ENCODE measurements around the gene CPTP. TPM values are rescaled to one million over a fixed set of nuclear protein-coding genes. Genes with fewer than 3 reads are reported as not detected.

Gene CPTP
- polyA plus RNA-seq, 1 experiment: 7.1 TPM

- H3K27ac ChIP-seq (ENCODE audit: low read depth, low read length): peak overlapping the region; percentile 52
- H3K9me3 ChIP-seq (ENCODE audit: control insufficient read depth, insufficient read depth, low read length): peaks cover 4% of the 10 kb centered on the region; the same call in 1 of the 2 replicates
- TF ChIP-seq CTCF (IDR thresholded peaks at IDR 0.05; ENCODE audit: low read depth, low read length): no peak
- ChIA-PET POLR2A (interaction anchor here (0.6 to 2.2 kb wide), 14 partner anchors 11 to 194 kb away, joined by 3 to 16 read pairs (median 6); partner anchors contain the start of genes ATAD3A, CCNL2, MRPL20 and MXRA8), CTCF (interaction anchor here (1.0 kb wide), 1 partner anchor 9 kb away, joined by 3 read pairs; no protein-coding TSS in a partner anchor)
- H3K27me3 ChIP-seq (ENCODE audit: control insufficient read depth, insufficient read depth, low read length): no peaks in the 10 kb centered on the region
- H3K4me3 ChIP-seq (ENCODE audit: low read depth, low read length): peak overlapping the region; percentile 83
- DNase-seq (ENCODE audit: low read depth, low spot score): no peak
Measured at GRCh38 chr1:1374589-1374928, 50.0 kb downstream of the CPTP start.

- H3K9me3 ChIP-seq (ENCODE audit: control insufficient read depth, insufficient read depth, low read length): peaks cover 4% of the 10 kb centered on the region; the same call in 1 of the 2 replicates
- peak; percentile 47 for TF ChIP-seq CTCF (IDR thresholded peaks at IDR 0.05; ENCODE audit: low read depth, low read length)
- CTCF ChIA-PET: interaction anchor here (0.5 kb wide), 1 partner anchor 66 kb away, joined by 3 read pairs; no protein-coding TSS in a partner anchor
- peak; percentile 100 for DNase-seq (ENCODE audit: low read depth, low spot score)
- peak within 1 kb of the TSS; percentile 83 for H3K4me3 ChIP-seq (ENCODE audit: low read depth, low read length)
- no peaks in the 10 kb centered on the region for H3K27me3 ChIP-seq (ENCODE audit: control insufficient read depth, insufficient read depth, low read length)
- POLR2A ChIA-PET: interaction anchor here (0.6 to 2.2 kb wide), 22 partner anchors 10 to 195 kb away, joined by 3 to 16 read pairs (median 4); partner anchors contain the start of genes ATAD3A, CCNL2, MRPL20 and MXRA8
- peak within 1 kb of the TSS; percentile 85 for H3K27ac ChIP-seq (ENCODE audit: low read depth, low read length)
Measured at GRCh38 chr1:1374929-1375662, 50.5 kb downstream of the CPTP start, which contains the start of gene AURKAIP1. Gene AURKAIP1 (minus strand): TSS chr1:1375207. CDS start chr1:1374756, 451 bp downstream.

GRCh38 chr1:1376551-1377226, 52.1 kb downstream of the CPTP start:
- Histone ChIP-seq H3K27ac (ENCODE audit: low read depth, low read length) (no peak overlapping the region), H3K4me3 (ENCODE audit: low read depth, low read length) (no peak overlapping the region), H3K9me3 (ENCODE audit: control insufficient read depth, insufficient read depth, low read length) (peaks cover 4% of the 10 kb centered on the region; the same call in 1 of the 2 replicates), H3K27me3 (ENCODE audit: control insufficient read depth, insufficient read depth, low read length) (no peaks in the 10 kb centered on the region)
- DNase-seq (ENCODE audit: low read depth, low spot score): no peak
- ChIA-PET POLR2A (no interaction called here), CTCF (no interaction called here)
- TF ChIP-seq CTCF (IDR thresholded peaks at IDR 0.05; ENCODE audit: low read depth, low read length): no peak

GRCh38 chr1:1377540-1378205, 53.1 kb downstream of the CPTP start:
- Histone ChIP-seq H3K9me3 (ENCODE audit: control insufficient read depth, insufficient read depth, low read length) (peaks cover 4% of the 10 kb centered on the region; the same call in 1 of the 2 replicates), H3K27ac (ENCODE audit: low read depth, low read length) (no peak overlapping the region), H3K27me3 (ENCODE audit: control insufficient read depth, insufficient read depth, low read length) (no peaks in the 10 kb centered on the region), H3K4me3 (ENCODE audit: low read depth, low read length) (no peak overlapping the region)
- ChIA-PET CTCF (no interaction called here), POLR2A (interaction anchor here (1.0 kb wide), 1 partner anchor 23 kb away, joined by 5 read pairs; no protein-coding TSS in a partner anchor)
- no peak for DNase-seq (ENCODE audit: low read depth, low spot score)
- TF ChIP-seq CTCF (IDR thresholded peaks at IDR 0.05; ENCODE audit: low read depth, low read length): no peak

Small RNA genes lying within 50 kb of the gene (small RNA-seq; reads per million reads assigned to genes)
- not detected for gene MIR6726 (ENCODE audit: insufficient read length, low read depth)

Other genes starting within 250 kb of the CPTP start
- gene C1orf159, start 208.7 kb upstream of the CPTP start, polyA plus RNA-seq (2011; rRNA removed): 2.3 and 3.2 TPM in 2 replicates
- gene TTLL10, start 150.9 kb upstream of the CPTP start, polyA plus RNA-seq (2011; rRNA removed): not detected in 2 replicates
- 1.0 and 2.1 TPM in 2 replicates for gene TNFRSF18, start 118.2 kb upstream of the CPTP start, polyA plus RNA-seq (2011; rRNA removed)
- 0.07 and 0.24 TPM in 2 replicates for gene TNFRSF4, start 110.6 kb upstream of the CPTP start, polyA plus RNA-seq (2011; rRNA removed)
- gene SDF4, start 92.8 kb upstream of the CPTP start, polyA plus RNA-seq (2011; rRNA removed): 109 and 115 TPM in 2 replicates
- 15.2 and 15.7 TPM in 2 replicates for gene B3GALT6, start 92.6 kb upstream of the CPTP start, polyA plus RNA-seq (2011; rRNA removed)
- 0.21 and 0.51 TPM in 2 replicates for gene C1QTNF12, start 78.1 kb upstream of the CPTP start, polyA plus RNA-seq (2011; rRNA removed)
- gene UBE2J2, start 50.9 kb upstream of the CPTP start, polyA plus RNA-seq (2011; rRNA removed): 31.1 and 31.4 TPM in 2 replicates
- 1.5 and 1.8 TPM in 2 replicates for gene SCNN1D, start 44.4 kb upstream of the CPTP start, polyA plus RNA-seq (2011; rRNA removed)
- 17.5 and 24.8 TPM in 2 replicates for gene ACAP3, start 16.9 kb upstream of the CPTP start, polyA plus RNA-seq (2011; rRNA removed)
- gene PUSL1, start 16.2 kb upstream of the CPTP start, polyA plus RNA-seq (2011; rRNA removed): 9.6 and 15.6 TPM in 2 replicates
- 52.8 and 69.5 TPM in 2 replicates for gene INTS11, start 142 bp upstream of the CPTP start, polyA plus RNA-seq (2011; rRNA removed)
- 0.10 and 0.11 TPM in 2 replicates for gene TAS1R3, start 6.5 kb downstream of the CPTP start, polyA plus RNA-seq (2011; rRNA removed)
- 8.9 and 13.6 TPM in 2 replicates for gene DVL1, start 24.6 kb downstream of the CPTP start, polyA plus RNA-seq (2011; rRNA removed)
- 186 and 275 TPM in 2 replicates for gene MXRA8, start 33.8 kb downstream of the CPTP start, polyA plus RNA-seq (2011; rRNA removed)
- gene AURKAIP1, start 50.4 kb downstream of the CPTP start, polyA plus RNA-seq (2011; rRNA removed): 54.3 and 71.2 TPM in 2 replicates
- 169 and 181 TPM in 2 replicates for gene CCNL2, start 74.5 kb downstream of the CPTP start, polyA plus RNA-seq (2011; rRNA removed)
- 131 and 140 TPM in 2 replicates for gene MRPL20, start 82.5 kb downstream of the CPTP start, polyA plus RNA-seq (2011; rRNA removed)
- 0.16 and 0.24 TPM in 2 replicates for gene ANKRD65, start 96.5 kb downstream of the CPTP start, polyA plus RNA-seq (2011; rRNA removed)
- gene VWA1, start 110.9 kb downstream of the CPTP start, polyA plus RNA-seq (2011; rRNA removed): 3.9 and 5.3 TPM in 2 replicates
- gene ATAD3C, start 124.9 kb downstream of the CPTP start, polyA plus RNA-seq (2011; rRNA removed): 0.04 TPM in 1 of 2 replicates, not detected in the other
- 7.7 and 10.2 TPM in 2 replicates for gene ATAD3B, start 147.0 kb downstream of the CPTP start, polyA plus RNA-seq (2011; rRNA removed)
- 8.5 and 11.0 TPM in 2 replicates for gene ATAD3A, start 187.4 kb downstream of the CPTP start, polyA plus RNA-seq (2011; rRNA removed)
- gene TMEM240, start 215.8 kb downstream of the CPTP start, polyA plus RNA-seq (2011; rRNA removed): 5.1 and 7.2 TPM in 2 replicates

Data from AG04450 (cell line).